Fibroblast of the aortic adventitia (primary cell): Measurements from ENCODE around the gene PAX3. TPM values are rescaled to one million over a fixed set of nuclear protein-coding genes. Genes with fewer than 3 reads are reported as not detected.

Experiments
- DNase-seq: peaks from one replicate; pipeline ENCODE4 v3.0.0-alpha.2; 2010; ENCODE audit warnings: low read depth
- H3K4me3 ChIP-seq: 2 replicates; pipeline ENCODE4 v1.5.1; 2011; ENCODE audit warnings: low read depth, mild to moderate bottlenecking, control low read depth, low read length, moderate library complexity
- total RNA-seq: library from RNA; depleted of rRNA; stranded (reverse); fragments of >200 nt; gene quantifications from 2 replicates; pipeline ENCODE4 v1.2.3, GENCODE V29; 2012; ENCODE audit warnings: low replicate concordance
- TF ChIP-seq, protein P1 (sequence below): IDR thresholded peaks from 2 replicates; pipeline ENCODE4 v1.5.1; 2011; ENCODE audit warnings: mild to moderate bottlenecking, low read length, control low read depth, inconsistent platforms; ENCODE audit not compliant: insufficient read depth

Gene PAX3
- total RNA-seq, 1 donor, result not detected

GRCh38 chr2:222287862-222288479 lies 10.8 kb downstream of the PAX3 start:
- no peak for DNase-seq
- H3K4me3 ChIP-seq, result no peak overlapping the region
- TF ChIP-seq, protein P1, sequence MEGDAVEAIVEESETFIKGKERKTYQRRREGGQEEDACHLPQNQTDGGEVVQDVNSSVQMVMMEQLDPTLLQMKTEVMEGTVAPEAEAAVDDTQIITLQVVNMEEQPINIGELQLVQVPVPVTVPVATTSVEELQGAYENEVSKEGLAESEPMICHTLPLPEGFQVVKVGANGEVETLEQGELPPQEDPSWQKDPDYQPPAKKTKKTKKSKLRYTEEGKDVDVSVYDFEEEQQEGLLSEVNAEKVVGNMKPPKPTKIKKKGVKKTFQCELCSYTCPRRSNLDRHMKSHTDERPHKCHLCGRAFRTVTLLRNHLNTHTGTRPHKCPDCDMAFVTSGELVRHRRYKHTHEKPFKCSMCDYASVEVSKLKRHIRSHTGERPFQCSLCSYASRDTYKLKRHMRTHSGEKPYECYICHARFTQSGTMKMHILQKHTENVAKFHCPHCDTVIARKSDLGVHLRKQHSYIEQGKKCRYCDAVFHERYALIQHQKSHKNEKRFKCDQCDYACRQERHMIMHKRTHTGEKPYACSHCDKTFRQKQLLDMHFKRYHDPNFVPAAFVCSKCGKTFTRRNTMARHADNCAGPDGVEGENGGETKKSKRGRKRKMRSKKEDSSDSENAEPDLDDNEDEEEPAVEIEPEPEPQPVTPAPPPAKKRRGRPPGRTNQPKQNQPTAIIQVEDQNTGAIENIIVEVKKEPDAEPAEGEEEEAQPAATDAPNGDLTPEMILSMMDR, result no peak

GRCh38 chr2:222284466-222284865 lies 14.3 kb downstream of the PAX3 start:
- no peak overlapping the region for H3K4me3 ChIP-seq
- no peak for DNase-seq
- TF ChIP-seq, protein P1, result no peak

- TF ChIP-seq, protein P1, result no peak
- H3K4me3 ChIP-seq, result no peak overlapping the region
- no peak for DNase-seq
These were observed 15.2 kb downstream of the PAX3 start for GRCh38 chr2:222283634-222284033.

- TF ChIP-seq, protein P1, result no peak
- no peak overlapping the region for H3K4me3 ChIP-seq
- no peak for DNase-seq
These were observed 17.3 kb downstream of the PAX3 start for GRCh38 chr2:222281506-222281905.

GRCh38 chr2:222280795-222281194 lies 18.0 kb downstream of the PAX3 start:
- TF ChIP-seq, protein P1, result no peak
- no peak overlapping the region for H3K4me3 ChIP-seq
- no peak for DNase-seq

DNA sequence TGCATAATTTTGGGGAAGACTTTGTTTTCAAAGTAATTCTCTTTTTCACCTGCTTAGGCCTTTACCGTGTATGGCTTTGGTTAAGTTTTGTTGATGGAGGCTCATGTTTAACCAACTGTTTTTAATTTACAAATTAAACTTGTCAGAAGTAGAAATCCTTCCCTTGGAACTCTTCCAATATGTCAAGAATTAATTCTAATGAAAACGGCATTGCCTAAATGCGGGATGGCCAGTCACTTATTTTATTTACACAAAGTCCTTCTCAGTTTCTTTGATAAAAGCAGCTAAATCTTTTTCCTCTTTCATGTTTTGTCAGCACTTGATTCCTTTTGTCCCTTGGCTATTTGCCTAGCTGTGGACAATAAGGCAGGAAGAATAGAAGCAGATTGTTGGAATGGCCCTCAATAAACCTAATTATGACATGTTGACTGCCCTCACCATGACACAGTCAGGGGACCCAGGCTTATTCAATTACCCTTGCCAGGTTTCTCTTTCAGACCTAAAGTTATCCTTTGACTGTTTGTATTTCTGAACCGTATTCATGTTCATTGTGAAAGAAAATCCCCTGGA lies 26.3 kb downstream of the PAX3 start:
- no peak overlapping the region for H3K4me3 ChIP-seq
- DNase-seq, result no peak
- TF ChIP-seq, protein P1, result no peak

- TF ChIP-seq, protein P1, result no peak
- H3K4me3 ChIP-seq, result no peak overlapping the region
- no peak for DNase-seq
These were observed 26.9 kb downstream of the PAX3 start for GRCh38 chr2:222271854-222272253.
